22Rv1 (cell line): Measurements from ENCODE around the gene LOC128125822.

Source experiments
- CTCF ChIP-seq: fragments of 450-650 bp; IDR thresholded peaks from 2 replicates; pipeline ENCODE4 v1.5.1; 2017; ENCODE audit warnings: mild to moderate bottlenecking
- ZFX ChIP-seq: fragments of 450-650 bp; IDR thresholded peaks from 2 replicates; pipeline ENCODE4 v1.6.1; 2017; ENCODE audit warnings: antibody characterized with exemption, borderline replicate concordance

GRCh38 chr6:63584125-63584514 is 11.8 kb downstream of the LOC128125822 start:
- no peak for TF ChIP-seq CTCF
- TF ChIP-seq ZFX, result no peak
